ENCODE data around the gene LPCAT2.

DNA sequence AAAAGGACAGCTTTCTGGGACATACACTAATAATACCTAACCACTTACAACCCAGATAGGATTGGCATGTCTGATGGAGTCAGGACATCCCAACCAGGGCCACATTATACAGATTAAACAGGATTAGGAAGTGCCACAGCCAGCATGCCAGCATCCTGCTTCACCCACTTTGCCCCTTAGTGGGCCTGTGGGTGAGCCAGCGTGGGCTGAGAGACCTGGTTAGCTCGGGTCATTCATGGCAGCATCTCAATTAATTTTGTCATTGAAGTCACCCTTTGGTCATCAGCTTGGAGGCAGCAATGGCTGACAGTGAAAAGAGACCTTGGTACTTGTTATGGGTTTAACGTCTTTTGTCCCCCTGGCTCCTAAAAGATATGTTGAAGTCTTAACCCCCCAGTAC, 117.0 kb downstream of the LPCAT2 start:
- TF ChIP-seq CTCF (conservative IDR thresholded peaks at IDR 0.05 in 1 of 2, IDR thresholded peaks at IDR 0.05 in 1 of 2; ENCODE audit: extremely low read depth in 1 of 2, insufficient read depth in 1 of 2, low read depth in 1 of 2, low read length in 2 of 2) = no peak
- no peak for TF ChIP-seq EZH2 (IDR thresholded peaks at IDR 0.05; ENCODE audit: borderline replicate concordance, low read length)

Measured in mammary epithelial cell (primary cell).